GM23248 (cell line): ENCODE data around the gene AKAP10.

ENCODE experiments used
- EZH2 ChIP-seq: fragments of 200-600 bp; sonication (generic); IDR thresholded peaks from 2 replicates; pipeline ENCODE4 v1.6.1; 2018; ENCODE audit warnings: antibody characterized with exemption, mild to moderate bottlenecking; ENCODE audit not compliant: insufficient read depth, poor library complexity, severe bottlenecking
- EZH2phosphoT487 ChIP-seq: fragments of 200-600 bp; sonication (generic); IDR thresholded peaks from 2 replicates; pipeline ENCODE4 v1.6.1; 2018; ENCODE audit warnings: antibody characterized with exemption, moderate library complexity, mild to moderate bottlenecking, low read depth; ENCODE audit not compliant: insufficient read depth

DNA sequence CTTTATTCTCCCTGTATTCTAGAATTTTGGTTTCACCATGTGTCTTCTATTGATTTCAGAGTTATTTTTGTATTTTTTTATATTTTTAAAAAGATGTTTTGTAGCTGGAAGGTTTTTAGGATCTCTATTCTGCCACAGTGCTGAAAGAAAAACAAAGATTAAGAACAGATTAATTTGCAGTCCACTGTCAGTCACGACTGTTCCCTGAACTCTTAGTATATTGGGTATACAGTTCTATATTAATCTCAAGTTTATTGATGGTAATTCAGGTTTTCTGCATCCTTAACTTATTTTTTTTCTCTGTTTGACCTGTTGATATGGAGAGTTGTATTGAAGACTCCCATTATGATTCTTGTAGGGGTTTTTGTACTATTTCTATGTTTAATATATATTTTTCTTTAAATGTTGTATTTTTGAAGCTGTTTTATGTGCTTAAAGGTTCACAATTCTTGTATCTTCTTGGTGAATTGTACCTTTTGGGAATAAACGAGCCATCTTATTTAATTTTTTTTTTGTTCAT, 34.4 kb upstream of the AKAP10 start:
- TF ChIP-seq EZH2 (no peak), EZH2phosphoT487 (no peak)
